Tibial nerve (tissue), 3 donors: ENCODE measurements around the gene RARB.

Experiments used
- CTCF ChIP-seq, 5 experiments: fragments of 200-600 bp in 3 of 5; fragments of 450-650 bp in 2 of 5; sonication (generic) in 3 of 5; IDR thresholded peaks; one replicate each; pipeline ENCODE4 v1.5.1; 2016 to 2019; ENCODE audit warnings: antibody characterized with exemption in 5 of 5, mild to moderate bottlenecking in 3 of 5, moderate library complexity in 2 of 5
- POLR2A ChIP-seq, 2 donors: fragments of 450-650 bp; IDR thresholded peaks; one replicate each; pipeline ENCODE4 v1.6.1; 2017; ENCODE audit warnings: antibody characterized with exemption in 2 of 2, mild to moderate bottlenecking in 2 of 2, moderate library complexity in 2 of 2

DNA sequence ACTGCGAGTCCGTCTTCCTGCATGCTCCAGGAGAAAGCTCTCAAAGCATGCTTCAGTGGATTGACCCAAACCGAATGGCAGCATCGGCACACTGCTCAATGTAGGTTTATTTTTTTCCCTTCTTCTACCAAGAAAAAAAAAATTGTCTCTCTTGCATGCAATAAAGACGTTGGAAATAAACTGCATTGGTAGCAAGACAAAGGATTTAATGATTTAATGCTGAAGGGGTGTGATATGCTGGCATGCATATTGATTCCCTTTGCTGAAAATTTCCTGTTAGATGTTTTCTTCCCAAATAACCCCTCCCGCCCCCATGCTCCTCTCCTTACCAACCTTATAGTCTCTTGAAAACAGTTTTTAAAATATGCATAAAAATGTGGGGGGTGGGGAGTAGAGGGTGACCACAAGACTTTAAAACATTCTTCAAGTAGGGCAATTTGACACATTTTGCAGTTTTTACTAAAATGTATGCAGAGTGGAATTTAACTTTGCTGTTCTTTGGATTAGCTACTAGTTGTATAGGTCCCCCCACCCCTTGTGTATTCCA, 799 bp downstream of the RARB start:
- TF ChIP-seq CTCF (IDR thresholded peaks at IDR 0.05) = no peak
- TF ChIP-seq POLR2A (IDR thresholded peaks at IDR 0.05) = no peak
